Skeletal muscle cell (primary cell): ENCODE measurements around the gene TRMT13.

Experiments used
- DNase-seq: peaks from one replicate; pipeline ENCODE4 v3.0.0-alpha.2; 2010; ENCODE audit warnings: low read depth
- H3K4me3 ChIP-seq: 2 replicates; pipeline ENCODE4 v1.5.1; 2011; ENCODE audit warnings: low read depth, mild to moderate bottlenecking, control low read depth, low read length, moderate library complexity

The TRMT13 gene, protein sequence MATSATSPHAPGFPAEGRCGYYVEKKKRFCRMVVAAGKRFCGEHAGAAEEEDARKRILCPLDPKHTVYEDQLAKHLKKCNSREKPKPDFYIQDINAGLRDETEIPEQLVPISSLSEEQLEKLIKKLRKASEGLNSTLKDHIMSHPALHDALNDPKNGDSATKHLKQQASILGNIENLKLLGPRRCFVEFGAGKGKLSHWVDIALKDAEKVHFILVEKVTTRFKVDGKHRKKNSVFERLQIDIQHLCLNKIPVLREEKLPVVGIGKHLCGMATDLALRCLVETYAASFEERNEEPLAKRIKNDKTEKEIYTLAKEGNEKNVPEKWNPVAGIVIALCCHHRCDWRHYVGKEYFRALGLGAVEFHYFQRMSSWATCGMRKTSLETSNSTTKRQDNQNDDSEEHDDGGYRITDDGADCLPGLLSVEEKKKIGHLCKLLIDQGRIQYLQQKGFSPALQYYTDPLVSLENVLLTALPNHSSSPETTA

DNA sequence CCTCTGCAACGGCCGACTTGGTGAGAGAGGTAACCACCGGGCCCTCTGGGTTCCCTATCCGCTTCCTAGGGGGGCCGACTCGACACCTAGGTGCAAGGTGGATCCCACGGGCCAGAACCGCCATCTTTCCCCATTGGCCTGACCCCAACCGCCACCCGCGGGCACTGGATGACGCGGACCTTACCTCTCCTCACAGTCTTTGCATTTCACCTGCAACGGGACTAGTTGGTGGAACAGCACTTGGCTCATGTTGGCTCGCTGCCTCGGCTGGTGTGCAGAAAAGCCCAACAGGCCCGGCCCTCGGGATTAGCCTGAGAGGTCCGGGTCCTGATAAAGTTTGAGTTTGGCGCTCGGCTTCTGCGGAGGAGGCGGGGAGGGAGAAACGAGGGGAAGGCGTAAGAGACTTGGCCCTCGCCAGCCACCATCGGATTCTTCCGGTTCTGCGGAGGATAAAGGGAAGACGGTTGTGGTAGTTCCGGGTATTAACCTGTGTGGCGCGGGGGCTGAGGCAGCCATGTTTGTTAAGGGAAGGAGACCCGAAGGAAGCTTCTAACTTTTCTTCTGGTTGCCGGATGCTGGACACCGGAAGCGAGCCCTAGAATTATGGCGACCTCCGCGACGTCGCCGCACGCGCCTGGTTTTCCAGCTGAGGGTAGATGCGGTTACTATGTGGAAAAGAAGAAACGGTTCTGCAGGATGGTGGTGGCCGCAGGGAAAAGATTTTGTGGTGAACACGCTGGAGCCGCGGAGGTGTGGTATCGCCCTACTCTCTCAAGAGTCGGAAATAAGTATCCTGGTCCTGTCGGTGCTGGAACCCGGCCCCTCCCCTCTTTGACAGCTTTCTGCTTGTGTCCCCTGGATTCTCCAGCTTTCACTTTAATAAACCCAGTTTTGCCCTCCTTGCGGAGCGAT is at the start of gene TRMT13, which contains the start of gene SASS6:
Gene TRMT13, plus strand, starts transcription at position 598 of the 912 bp plus-strand sequence. Its CDS starts 6 bp downstream, at position 604.
Gene SASS6, minus strand, starts transcription at position 365 of the 912 bp plus-strand sequence. Its CDS starts 116 bp downstream, at position 249.
- H3K4me3 ChIP-seq = peak within 1 kb of the TSS; percentile 98
- peak; percentile 93 for DNase-seq

DNA sequence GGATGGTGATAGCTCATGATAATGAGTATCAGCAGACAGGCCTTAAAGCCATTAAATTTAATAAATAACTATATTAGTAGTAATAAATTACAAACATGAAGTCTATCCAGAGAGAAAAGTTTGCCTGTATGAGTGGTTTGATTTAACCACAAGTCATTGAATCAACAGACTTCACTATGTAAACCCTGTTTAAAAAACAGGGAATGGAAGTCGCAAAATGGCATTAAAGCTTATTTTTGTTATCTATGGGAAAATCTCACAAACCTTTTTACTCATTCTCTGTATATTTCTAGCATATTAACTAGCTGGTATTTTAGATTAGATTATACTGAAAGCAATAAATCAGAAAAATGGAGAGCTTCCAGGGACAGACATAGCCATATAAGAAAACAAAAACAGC is 45.6 kb upstream of the TRMT13 start:
- no peak overlapping the region for H3K4me3 ChIP-seq
- DNase-seq = no peak

DNA sequence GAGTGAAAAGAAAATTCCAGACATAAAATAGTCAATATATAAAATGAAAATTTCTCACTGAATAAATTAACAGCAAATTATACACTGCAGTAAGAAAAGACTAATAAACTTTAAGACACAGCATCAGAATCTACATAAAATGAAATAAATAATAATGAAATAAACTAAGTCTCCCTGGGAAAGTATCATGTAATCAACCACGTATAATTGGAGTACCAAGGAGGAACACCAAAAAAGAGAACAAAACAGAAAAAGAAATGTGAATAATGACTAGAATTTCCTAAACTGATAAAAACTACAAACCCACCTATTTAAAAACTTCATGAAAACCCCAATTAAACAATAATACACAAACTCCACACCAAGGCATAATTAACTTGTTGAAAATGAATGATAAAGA is 43.9 kb upstream of the TRMT13 start:
- H3K4me3 ChIP-seq = no peak overlapping the region
- no peak for DNase-seq

DNA sequence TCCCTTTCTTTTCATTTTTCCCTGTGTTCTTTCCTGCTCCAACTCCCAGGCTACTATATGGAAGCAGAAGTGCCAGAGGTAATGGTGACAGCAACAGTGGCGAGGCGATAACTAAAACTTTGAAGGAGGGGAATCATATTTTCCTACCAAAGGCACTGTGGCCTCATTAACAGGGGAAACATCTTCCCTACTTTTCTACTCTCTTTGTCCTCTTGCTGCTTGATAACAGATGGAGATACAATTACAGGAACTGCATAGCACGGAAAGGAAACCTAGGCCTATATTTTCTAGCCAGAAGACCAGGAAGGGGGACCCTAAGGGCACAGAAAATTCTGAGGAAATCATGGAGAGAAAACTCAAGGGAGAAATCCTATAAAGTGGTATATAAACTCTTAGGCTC is 42.5 kb upstream of the TRMT13 start:
- no peak for DNase-seq
- no peak overlapping the region for H3K4me3 ChIP-seq

DNA sequence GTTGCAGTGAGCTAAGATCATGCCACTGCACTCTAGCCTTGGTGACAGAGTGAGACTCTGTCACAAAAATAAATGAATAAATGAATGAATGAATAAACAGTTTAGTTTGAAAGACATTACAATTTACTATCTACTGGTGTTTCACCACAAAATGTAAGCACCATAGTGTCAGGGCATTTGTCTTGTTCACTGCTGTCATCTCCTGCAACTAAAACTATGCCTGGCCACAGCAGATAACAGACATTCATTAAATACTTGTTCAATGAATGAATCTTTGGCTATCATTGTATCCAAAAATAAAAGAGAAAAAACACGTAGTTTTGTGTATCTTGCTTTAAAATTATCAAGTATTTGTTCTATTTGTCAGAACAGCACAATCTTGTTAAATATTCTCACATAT is 32.8 kb upstream of the TRMT13 start:
- DNase-seq = no peak

DNA sequence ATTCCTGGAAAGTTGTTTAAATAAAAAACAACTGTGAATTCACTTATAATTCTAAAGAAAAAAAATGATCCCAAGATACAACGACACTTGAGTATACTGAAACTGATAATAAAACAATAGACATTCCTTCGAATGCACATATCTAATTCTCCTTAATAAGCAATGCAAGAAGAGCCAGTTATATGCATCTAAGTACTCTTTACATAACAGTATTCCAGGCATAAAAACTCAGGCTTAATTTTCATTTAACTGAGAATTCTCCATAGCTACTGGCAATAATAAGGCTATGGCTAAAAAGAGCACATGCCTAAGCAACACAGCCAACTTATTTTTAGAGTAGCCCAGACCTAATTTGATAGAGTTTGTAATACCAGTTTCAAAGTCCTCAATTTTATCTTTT is 31.4 kb upstream of the TRMT13 start:
- DNase-seq = no peak
- no peak overlapping the region for H3K4me3 ChIP-seq

More for the DNA sequence above, 32.8 kb upstream of the TRMT13 start:
- H3K4me3 ChIP-seq = no peak overlapping the region

DNA sequence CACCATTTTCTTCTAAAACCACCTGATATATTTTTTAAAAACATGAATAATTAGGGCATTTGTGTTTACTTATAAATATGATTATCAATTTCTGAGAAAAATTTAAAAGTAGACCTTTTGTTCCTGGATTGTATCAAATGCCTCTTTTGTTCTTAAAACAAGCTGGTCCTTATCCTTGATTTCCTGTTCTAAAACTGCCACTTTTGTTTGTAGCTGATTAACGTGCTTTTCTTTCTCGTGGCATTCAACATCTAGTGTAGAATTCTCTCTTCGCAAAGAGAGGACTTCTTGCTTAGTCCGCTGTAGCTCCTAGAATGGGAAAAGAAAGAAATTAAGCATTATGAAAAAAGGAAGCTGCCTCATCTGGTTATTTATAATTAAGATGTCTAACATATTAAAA is 25.3 kb upstream of the TRMT13 start:
- no peak for DNase-seq
- H3K4me3 ChIP-seq = no peak overlapping the region

DNA sequence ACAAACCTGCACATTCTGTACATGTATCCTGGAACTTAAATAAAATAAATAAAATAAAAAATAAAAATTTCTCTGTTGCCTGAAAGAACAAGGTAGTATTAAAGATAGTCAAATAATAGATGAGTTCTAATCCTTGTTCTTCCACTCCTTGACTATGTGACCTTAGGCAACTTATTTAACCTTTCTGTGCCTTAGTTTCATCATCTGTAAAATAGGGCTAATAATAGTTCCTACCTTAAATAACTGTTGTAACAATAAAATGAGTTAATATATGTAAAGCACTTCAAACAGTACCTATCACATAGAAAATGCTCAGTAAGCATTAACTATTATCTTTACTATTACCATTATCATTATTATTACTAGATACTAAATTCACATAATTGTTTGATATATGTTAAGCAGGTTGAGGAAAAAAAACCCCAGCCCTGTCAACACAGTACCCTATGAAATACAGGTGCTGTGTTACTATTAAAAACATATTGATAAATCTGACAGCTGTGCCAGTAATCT is 23.4 kb upstream of the TRMT13 start:
- H3K4me3 ChIP-seq = no peak overlapping the region
- no peak for DNase-seq

DNA sequence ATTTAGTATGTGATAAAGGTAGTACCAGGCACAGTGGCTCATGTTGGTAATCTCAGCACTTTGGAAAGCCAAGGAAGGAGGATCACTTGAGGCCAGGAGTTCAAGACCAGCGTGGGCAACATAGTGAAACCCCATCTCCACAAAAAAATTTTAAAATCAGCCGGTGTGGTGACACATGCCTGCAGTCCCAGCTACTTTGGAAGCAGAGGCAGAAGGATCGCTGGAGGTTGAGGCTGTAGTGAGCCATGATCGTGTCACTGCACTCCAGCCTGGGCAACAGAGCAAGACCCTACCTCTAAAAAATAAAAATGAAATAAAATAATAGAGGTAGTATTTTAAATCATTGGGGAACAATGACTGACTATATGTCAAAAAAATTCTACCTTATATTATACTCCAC is 17.4 kb upstream of the TRMT13 start:
- H3K4me3 ChIP-seq = no peak overlapping the region
- no peak for DNase-seq

DNA sequence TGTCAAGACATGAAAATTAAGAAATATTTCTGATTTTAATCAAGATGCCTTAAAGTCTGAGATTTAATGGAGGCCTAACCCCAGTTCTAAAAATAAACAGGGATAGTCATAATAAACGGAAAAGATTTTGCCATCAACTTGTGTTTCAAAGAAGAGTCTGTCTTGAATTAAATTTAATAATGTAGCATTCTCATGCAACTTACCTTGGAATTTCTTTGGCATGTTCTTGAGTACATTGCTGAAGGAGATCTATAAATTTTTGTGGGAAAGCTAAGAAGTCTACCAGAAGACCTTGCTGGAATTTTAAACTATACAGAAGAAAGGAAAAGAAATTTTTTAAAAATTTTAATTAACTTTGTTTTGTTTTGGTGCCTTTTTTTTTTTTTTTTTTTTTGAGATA is 10.8 kb upstream of the TRMT13 start:
- no peak overlapping the region for H3K4me3 ChIP-seq
- no peak for DNase-seq

DNA sequence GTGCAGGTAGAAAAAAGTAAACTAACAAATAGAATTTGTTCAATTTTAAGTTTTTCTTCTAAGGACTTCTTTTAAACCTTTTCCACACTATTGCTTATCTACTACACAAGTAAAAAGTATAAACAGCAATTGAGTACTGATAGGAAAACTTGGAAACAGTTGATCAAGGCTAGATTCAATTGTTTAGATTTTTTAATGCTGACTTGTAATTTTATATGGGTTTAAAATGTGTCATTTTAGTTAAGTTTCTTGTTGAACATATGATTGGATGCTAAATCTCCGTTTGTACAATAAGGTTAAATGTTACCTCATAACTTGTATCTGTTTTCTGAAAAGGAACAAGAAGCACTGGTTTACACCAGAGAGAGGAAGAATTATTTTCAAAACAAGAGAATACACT is 5.7 kb upstream of the TRMT13 start:
- no peak for DNase-seq
- H3K4me3 ChIP-seq = no peak overlapping the region

DNA sequence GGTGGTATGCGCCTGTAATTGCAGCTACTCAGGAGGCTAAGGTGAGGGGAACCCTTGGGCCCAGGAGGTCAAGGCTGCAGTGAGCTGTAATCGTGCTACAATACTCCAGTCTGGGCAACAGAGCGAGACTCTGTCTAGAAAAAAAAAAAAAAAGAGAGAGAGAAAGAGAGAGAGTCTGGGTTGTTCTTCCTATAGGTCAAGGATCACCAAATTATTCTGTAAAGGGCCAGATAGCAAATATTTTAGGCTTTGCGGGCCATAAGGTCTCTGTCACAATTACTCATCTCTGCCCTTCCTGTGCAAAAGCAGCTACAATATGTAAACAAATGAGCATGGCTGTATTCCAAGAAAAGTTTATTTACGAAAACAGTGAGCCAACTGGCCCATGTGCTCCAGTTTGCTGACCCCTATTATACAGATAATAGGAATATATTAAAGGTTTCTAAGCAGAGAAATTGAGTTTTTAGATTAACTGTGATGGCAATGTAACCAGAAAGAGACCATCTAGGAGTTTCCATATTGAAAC is 2.3 kb upstream of the TRMT13 start:
- no peak overlapping the region for H3K4me3 ChIP-seq

DNA sequence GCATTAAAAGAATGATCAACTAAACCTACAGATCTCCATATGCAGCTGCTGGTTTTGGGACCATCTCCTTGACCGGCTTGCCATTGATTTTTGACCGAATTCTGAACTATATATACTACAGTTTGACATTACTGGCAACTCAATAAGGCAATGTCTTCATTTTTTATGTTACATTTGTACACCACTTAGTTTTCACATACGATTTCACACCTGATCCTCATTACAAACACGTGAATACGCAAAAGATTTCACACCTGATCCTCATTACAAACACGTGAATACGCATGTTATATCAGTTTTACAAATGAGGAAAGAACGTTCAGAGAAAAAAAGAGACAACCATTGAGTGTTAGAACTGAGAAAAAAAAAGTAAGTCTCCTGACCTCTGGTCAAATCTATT is 1.3 kb upstream of the TRMT13 start:
- H3K4me3 ChIP-seq = peak overlapping the region; percentile 98
- DNase-seq = no peak

More for the DNA sequence above, 2.3 kb upstream of the TRMT13 start:
- no peak for DNase-seq

DNA sequence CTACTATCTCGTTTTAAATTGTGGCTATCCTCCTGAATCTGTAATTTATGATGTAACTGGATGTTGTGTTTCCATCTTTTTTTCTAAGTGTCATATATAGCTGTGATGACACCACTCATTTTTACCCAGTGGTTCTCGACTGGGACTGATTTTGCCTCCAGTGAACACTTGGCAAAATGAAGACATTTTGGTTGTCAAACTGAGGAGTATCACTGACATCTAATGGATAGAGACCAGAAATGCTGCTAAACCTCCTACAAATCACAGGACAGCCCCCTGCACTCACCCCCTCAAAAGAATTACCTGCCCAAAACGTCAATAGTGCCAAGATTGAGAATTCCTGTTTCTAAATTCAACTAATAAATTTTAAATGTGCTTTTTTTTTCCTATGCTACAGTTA is 1.9 kb downstream of the TRMT13 start:
- DNase-seq = no peak
- H3K4me3 ChIP-seq = no peak overlapping the region

DNA sequence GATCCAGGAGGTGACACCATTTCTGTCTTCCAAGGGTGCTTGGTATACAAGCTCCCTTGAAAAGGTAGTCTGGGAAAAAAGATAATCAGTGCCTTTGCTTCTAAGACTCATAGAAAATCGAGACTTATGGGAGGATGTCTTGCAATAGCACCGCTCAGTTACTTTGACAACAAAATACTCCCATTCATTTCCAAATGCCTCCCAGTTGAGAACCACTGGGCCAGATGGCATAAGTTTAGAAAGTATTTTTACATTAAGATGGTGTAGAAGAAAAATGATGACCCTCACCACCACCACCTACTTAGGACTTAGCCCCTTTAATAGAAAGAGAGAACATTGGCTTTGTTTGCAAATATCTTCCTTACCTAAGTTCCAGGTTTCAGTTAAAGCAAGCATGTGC is 4.6 kb downstream of the TRMT13 start:
- H3K4me3 ChIP-seq = no peak overlapping the region
- no peak for DNase-seq

DNA sequence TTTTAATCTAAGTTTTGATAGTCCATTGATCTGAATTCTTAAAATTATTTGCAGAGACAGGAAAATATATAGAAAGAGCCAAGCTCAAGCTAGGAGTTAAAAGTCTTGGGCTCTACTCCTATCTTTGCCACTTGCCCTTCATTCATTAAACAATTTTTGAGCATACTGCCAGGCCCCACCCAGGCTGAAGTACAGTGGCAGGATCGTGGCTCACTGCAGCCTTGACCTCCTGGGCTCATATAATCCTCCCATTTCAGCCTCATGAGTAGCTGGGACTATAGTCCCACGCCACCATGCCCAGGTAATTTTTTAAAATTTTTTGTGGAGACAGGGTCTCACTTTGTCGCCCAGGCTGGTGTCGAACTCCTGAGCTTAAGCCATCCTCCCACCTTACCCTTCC is 8.2 kb downstream of the TRMT13 start:
- no peak overlapping the region for H3K4me3 ChIP-seq
- no peak for DNase-seq

DNA sequence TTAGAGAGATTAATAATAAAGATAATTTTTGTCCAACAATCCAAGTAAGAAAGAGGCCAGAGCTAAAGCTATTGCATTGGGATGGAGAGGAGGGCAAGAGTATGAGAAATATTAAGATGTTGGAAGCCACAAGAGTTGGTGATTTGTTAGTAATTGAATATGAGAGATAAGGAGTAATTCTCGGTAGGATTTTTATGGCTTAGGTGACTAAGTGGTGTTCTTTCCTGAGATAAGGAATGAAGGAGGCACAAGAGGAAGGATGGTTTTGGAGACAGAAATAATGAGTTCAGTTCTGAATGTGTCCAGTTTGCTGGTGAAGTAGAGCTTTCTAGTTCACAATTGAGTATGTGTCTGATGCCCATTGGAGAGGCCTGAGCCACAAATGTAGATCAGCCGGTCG is 9.4 kb downstream of the TRMT13 start:
- no peak for DNase-seq
- no peak overlapping the region for H3K4me3 ChIP-seq

DNA sequence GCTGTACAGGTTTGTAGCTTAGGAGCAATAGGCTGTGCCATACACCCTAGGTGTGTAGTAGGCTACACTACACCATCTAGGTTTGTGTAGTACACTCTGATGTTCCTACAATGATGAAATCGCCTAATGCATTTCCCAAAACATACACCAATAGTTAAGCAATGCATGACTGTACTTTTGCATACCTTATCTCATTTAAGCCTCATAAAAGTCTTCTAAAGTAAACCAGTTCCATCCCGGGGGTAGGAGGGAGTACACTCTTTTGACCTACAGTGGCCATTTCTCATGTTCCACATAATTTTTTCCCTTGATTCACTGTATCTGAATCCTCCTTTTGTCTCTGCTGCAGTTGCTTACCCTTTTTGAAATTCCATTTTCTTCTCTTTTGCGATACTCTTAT is 12.2 kb downstream of the TRMT13 start:
- DNase-seq = no peak
- H3K4me3 ChIP-seq = no peak overlapping the region

DNA sequence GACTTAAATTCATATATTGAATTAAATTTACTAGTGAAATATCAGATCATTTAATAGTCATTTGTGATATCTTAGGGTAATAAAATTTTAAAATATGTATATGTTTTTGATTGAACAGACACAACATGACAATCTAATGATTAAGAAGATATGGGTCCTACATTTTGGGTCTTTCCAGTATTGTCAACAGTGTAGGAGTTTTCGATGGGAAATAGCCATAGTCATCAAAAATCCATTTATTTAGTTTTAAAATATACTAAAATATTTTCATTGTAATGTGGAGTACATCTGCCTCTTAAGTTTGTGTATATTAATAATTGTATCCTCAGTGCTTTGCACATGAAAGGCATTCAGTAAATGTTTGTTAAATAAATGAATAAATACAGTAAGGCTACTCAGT is 14.0 kb downstream of the TRMT13 start:
- no peak for DNase-seq
- no peak overlapping the region for H3K4me3 ChIP-seq

DNA sequence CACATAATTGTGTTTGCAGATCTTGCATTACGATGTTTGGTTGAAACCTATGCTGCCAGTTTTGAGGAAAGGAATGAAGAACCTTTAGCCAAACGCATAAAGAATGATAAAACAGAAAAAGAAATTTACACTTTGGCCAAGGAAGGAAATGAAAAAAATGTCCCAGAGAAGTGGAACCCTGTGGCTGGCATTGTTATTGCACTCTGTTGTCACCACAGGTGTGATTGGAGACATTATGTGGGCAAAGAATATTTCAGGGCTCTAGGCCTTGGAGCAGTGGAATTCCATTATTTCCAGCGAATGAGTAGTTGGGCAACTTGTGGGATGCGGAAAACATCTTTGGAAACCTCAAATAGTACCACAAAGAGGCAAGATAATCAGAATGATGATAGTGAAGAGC is 14.9 kb downstream of the TRMT13 start:
- DNase-seq = no peak
- H3K4me3 ChIP-seq = no peak overlapping the region
